HEK293 (cell line): ENCODE results near the gene CCL2.

Source experiments
- CTCF ChIA-PET: fragments of 350-600 bp; formaldehyde crosslinking; extraction: SDS; loops from one replicate; lab custom pipeline; 2021; ENCODE audit warnings: antibody characterized with exemption; lab: Yijun Ruan, JAX
- POLR2A ChIA-PET: fragments of 300-600 bp; formaldehyde crosslinking; extraction: SDS; loops from one replicate; lab custom pipeline; 2020; ENCODE audit warnings: antibody characterized with exemption, inconsistent platforms; lab: Yijun Ruan, JAX
- H3K27ac ChIP-seq: fragments of 200-500 bp; sonication (Bioruptor generic); 2 replicates; pipeline ENCODE4 v1.5.1; 2014; ENCODE audit warnings: low read depth, low read length, control low read depth, inconsistent platforms; ENCODE audit errors: extremely low read depth
- H3K36me3 ChIP-seq, 2 experiments: fragments of 200-500 bp in 1 of 2; sonication (Bioruptor generic) in 1 of 2; 1 replicate in 1 of 2; 2 replicates in 1 of 2; pipeline ENCODE4 v1.5.1; 2014 to 2017; ENCODE audit warnings: inconsistent platforms in 2 of 2, low read length in 2 of 2; ENCODE audit not compliant: control insufficient read depth in 2 of 2, insufficient read depth in 1 of 2
- H3K4me1 ChIP-seq: fragments of 200-500 bp; sonication (Bioruptor generic); 2 replicates; pipeline ENCODE4 v1.5.1; 2014; ENCODE audit warnings: mild to moderate bottlenecking, low read length, inconsistent platforms; ENCODE audit not compliant: control insufficient read depth, insufficient read depth
- H3K4me3 ChIP-seq: 2 replicates; pipeline ENCODE4 v1.5.1; 2011; ENCODE audit warnings: low read depth, mild to moderate bottlenecking, control low read depth, low read length, moderate library complexity
- H3K9me3 ChIP-seq: fragments of 200-500 bp; sonication (Bioruptor generic); 2 replicates; pipeline ENCODE4 v1.5.1; 2014; ENCODE audit warnings: low read depth, low read length, inconsistent platforms; ENCODE audit not compliant: control insufficient read depth, insufficient read depth
- EGR2 ChIP-seq: fragments of 450-650 bp; formaldehyde crosslinking; IDR thresholded peaks from 2 replicates; pipeline ENCODE4 v1.5.1; 2016; ENCODE audit warnings: low read depth, missing biosample characterization, missing genetic modification characterization
- HIC1 ChIP-seq: fragments of 450-650 bp; formaldehyde crosslinking; IDR thresholded peaks from 2 replicates; pipeline ENCODE4 v1.5.1; 2016; ENCODE audit warnings: missing biosample characterization, missing genetic modification characterization
- KLF8 ChIP-seq: fragments of 450-650 bp; formaldehyde crosslinking; IDR thresholded peaks from 2 replicates; pipeline ENCODE4 v1.5.1; 2016; ENCODE audit warnings: missing biosample characterization, missing genetic modification characterization
- REST ChIP-seq: fragments of 450-650 bp; formaldehyde crosslinking; IDR thresholded peaks from 2 replicates; pipeline ENCODE4 v1.5.1; 2016; ENCODE audit warnings: missing biosample characterization, missing genetic modification characterization
- ZNF148 ChIP-seq: fragments of 450-650 bp; formaldehyde crosslinking; IDR thresholded peaks from 2 replicates; pipeline ENCODE4 v1.5.0; 2017; ENCODE audit warnings: missing biosample characterization, missing genetic modification characterization, borderline replicate concordance
- ZNF24 ChIP-seq: fragments of 450-650 bp; formaldehyde crosslinking; IDR thresholded peaks from 2 replicates; pipeline ENCODE4 v1.5.1; 2016; ENCODE audit warnings: missing biosample characterization, missing genetic modification characterization
- ZNF624 ChIP-seq: fragments of 450-650 bp; formaldehyde crosslinking; IDR thresholded peaks from 2 replicates; pipeline ENCODE4 v1.5.1; 2017; ENCODE audit warnings: missing biosample characterization, missing genetic modification characterization
- ZNF626 ChIP-seq: fragments of 450-650 bp; sonication (Bioruptor Pico); formaldehyde crosslinking; IDR thresholded peaks from 2 replicates; pipeline ENCODE4 v1.5.1; 2018; ENCODE audit warnings: missing biosample characterization, missing genetic modification characterization, inconsistent platforms
- ZNF670 ChIP-seq: fragments of 450-650 bp; formaldehyde crosslinking; IDR thresholded peaks from 2 replicates; pipeline ENCODE4 v1.5.1; 2016; ENCODE audit warnings: missing biosample characterization, missing genetic modification characterization, low read depth
- ZNF76 ChIP-seq: fragments of 450-650 bp; formaldehyde crosslinking; IDR thresholded peaks from 2 replicates; pipeline ENCODE4; 2016; ENCODE audit warnings: low read depth, missing biosample characterization, missing genetic modification characterization, borderline replicate concordance
- ZNF791 ChIP-seq: fragments of 450-650 bp; formaldehyde crosslinking; IDR thresholded peaks from 2 replicates; pipeline ENCODE4 v1.5.1; 2016; ENCODE audit warnings: missing biosample characterization, missing genetic modification characterization
- TF ChIP-seq, protein P1 (sequence below): fragments of 450-650 bp; IDR thresholded peaks from 2 replicates; pipeline ENCODE4 v1.5.1; 2018; ENCODE audit warnings: missing biosample characterization, missing genetic modification characterization
- TF ChIP-seq, protein P2 (sequence below): fragments of 450-650 bp; formaldehyde crosslinking; IDR thresholded peaks from 2 replicates; pipeline ENCODE4 v1.5.1; 2016; ENCODE audit warnings: missing biosample characterization, missing genetic modification characterization, borderline replicate concordance

CCL2 gene

GRCh38 chr17:34254651-34255380, at the start of gene CCL2 (continued):
- TF ChIP-seq KLF8, result no peak

DNA sequence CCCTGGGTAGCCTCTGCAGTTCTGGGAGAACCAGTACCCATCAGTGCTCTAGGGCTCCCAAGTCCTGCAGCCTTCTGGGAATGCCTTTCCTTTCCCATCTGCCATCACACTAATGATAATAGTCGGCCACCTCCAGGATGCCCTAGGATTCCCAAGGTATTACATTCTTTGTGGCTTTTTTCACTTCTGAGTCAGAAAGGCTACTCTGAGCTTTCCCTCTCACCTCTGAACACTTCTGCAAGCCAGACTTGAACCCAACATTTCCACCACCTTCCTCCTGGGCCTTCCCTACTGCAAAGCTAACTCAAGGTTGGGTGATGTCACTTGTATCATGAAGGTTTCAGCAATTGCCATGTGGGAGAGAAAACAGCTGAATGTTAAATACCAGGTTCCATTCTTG, 49.7 kb upstream of the CCL2 start:
- Histone ChIP-seq H3K9me3 (no peaks in the 10 kb centered on the region), H3K4me3 (no peak overlapping the region), H3K4me1 (no peaks in the 10 kb centered on the region), H3K36me3 (no peaks in the 10 kb centered on the region), H3K27ac (no peak overlapping the region)
- POLR2A ChIA-PET, result no interaction called here
- CTCF ChIA-PET, result interaction anchor here (0.6 to 8.8 kb wide), 6 partner anchors 34 to 531 kb away, joined by 3 to 578 read pairs (median 3); partner anchors contain the start of genes CCL1 and CCL13
- TF ChIP-seq ZNF148 (tag by site-specific recombination), result no peak
- TF ChIP-seq REST, result no peak
- TF ChIP-seq, protein P1, sequence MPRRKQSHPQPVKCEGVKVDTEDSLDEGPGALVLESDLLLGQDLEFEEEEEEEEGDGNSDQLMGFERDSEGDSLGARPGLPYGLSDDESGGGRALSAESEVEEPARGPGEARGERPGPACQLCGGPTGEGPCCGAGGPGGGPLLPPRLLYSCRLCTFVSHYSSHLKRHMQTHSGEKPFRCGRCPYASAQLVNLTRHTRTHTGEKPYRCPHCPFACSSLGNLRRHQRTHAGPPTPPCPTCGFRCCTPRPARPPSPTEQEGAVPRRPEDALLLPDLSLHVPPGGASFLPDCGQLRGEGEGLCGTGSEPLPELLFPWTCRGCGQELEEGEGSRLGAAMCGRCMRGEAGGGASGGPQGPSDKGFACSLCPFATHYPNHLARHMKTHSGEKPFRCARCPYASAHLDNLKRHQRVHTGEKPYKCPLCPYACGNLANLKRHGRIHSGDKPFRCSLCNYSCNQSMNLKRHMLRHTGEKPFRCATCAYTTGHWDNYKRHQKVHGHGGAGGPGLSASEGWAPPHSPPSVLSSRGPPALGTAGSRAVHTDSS (tag by site-specific recombination), result no peak
- TF ChIP-seq ZNF624 (tag by site-specific recombination), result no peak
- no peak for TF ChIP-seq HIC1 (tag by site-specific recombination)
- TF ChIP-seq ZNF24 (tag by site-specific recombination), result no peak
- TF ChIP-seq EGR2 (tag by site-specific recombination), result no peak

- TF ChIP-seq ZNF791 (tag by site-specific recombination) (no peak), ZNF670 (tag by site-specific recombination) (no peak), ZNF626 (tag by site-specific recombination) (no peak), ZNF76 (no peak)
- TF ChIP-seq, protein P2, sequence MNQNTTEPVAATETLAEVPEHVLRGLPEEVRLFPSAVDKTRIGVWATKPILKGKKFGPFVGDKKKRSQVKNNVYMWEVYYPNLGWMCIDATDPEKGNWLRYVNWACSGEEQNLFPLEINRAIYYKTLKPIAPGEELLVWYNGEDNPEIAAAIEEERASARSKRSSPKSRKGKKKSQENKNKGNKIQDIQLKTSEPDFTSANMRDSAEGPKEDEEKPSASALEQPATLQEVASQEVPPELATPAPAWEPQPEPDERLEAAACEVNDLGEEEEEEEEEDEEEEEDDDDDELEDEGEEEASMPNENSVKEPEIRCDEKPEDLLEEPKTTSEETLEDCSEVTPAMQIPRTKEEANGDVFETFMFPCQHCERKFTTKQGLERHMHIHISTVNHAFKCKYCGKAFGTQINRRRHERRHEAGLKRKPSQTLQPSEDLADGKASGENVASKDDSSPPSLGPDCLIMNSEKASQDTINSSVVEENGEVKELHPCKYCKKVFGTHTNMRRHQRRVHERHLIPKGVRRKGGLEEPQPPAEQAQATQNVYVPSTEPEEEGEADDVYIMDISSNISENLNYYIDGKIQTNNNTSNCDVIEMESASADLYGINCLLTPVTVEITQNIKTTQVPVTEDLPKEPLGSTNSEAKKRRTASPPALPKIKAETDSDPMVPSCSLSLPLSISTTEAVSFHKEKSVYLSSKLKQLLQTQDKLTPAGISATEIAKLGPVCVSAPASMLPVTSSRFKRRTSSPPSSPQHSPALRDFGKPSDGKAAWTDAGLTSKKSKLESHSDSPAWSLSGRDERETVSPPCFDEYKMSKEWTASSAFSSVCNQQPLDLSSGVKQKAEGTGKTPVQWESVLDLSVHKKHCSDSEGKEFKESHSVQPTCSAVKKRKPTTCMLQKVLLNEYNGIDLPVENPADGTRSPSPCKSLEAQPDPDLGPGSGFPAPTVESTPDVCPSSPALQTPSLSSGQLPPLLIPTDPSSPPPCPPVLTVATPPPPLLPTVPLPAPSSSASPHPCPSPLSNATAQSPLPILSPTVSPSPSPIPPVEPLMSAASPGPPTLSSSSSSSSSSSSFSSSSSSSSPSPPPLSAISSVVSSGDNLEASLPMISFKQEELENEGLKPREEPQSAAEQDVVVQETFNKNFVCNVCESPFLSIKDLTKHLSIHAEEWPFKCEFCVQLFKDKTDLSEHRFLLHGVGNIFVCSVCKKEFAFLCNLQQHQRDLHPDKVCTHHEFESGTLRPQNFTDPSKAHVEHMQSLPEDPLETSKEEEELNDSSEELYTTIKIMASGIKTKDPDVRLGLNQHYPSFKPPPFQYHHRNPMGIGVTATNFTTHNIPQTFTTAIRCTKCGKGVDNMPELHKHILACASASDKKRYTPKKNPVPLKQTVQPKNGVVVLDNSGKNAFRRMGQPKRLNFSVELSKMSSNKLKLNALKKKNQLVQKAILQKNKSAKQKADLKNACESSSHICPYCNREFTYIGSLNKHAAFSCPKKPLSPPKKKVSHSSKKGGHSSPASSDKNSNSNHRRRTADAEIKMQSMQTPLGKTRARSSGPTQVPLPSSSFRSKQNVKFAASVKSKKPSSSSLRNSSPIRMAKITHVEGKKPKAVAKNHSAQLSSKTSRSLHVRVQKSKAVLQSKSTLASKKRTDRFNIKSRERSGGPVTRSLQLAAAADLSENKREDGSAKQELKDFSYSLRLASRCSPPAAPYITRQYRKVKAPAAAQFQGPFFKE (tag by site-specific recombination), result no peak
- no peak overlapping the region for H3K27ac ChIP-seq
- no peaks in the 10 kb centered on the region for H3K9me3 ChIP-seq
- no peaks in the 10 kb centered on the region for H3K36me3 ChIP-seq
- CTCF ChIA-PET, result interaction anchor here (1.1 to 8.8 kb wide), 3 partner anchors 35 to 427 kb away, joined by 3 to 578 read pairs (median 12); partner anchors contain the start of genes CCL1 and CCL13
- no peaks in the 10 kb centered on the region for H3K4me1 ChIP-seq
- POLR2A ChIA-PET, result no interaction called here
- H3K4me3 ChIP-seq, result no peak overlapping the region
Measured at GRCh38 chr17:34206569-34206968, 48.5 kb upstream of the CCL2 start.
